ENCODE measurements around the gene PAK2. TPM values are rescaled to one million over a fixed set of nuclear protein-coding genes. Genes with fewer than 3 reads are reported as not detected.

PAK2 gene
- total RNA-seq, 1 experiment from 2014 or later, result 50.7 TPM

- no peak for TF ChIP-seq AR (CRISPR knock-in tag; IDR thresholded peaks at IDR 0.05)
Observed at GRCh38 chr3:196800742-196801434, 61.2 kb downstream of the PAK2 start (continued).

- Mint-ChIP-seq H3K36me3 (peaks cover 47% of the 10 kb centered on the region), H3K4me3 (no peak overlapping the region), H3K27ac (no peak overlapping the region), H3K27me3 (ENCODE audit: low read depth) (no peaks in the 10 kb centered on the region), H3K4me1 (0 out of 2 replicates have a peak, but pooled peaks cover 3% of the 10 kb centered on the region), H3K9me3 (no peaks in the 10 kb centered on the region; the same call in 1 of the 2 replicates)
- no peak for TF ChIP-seq ZNF512 (CRISPR knock-in tag; IDR thresholded peaks at IDR 0.05; ENCODE audit: borderline replicate concordance)
- no peak for TF ChIP-seq ZNF263 (CRISPR knock-in tag; IDR thresholded peaks at IDR 0.05; ENCODE audit: low read depth)
- DNase-seq (ENCODE audit: low spot score) (no peak), ATAC-seq (no peak)
- CTCF ChIA-PET, result no interaction called here
- POLR2A ChIA-PET, result no interaction called here
Observed at GRCh38 chr3:196803891-196804468, 64.3 kb downstream of the PAK2 start.

GRCh38 chr3:196804773-196805172, 65.1 kb downstream of the PAK2 start:
- H3K27ac Mint-ChIP-seq, result no peak overlapping the region
- no peaks in the 10 kb centered on the region; the same call in 1 of the 2 replicates for H3K9me3 Mint-ChIP-seq
- 0 out of 2 replicates have a peak, but pooled peaks cover 3% of the 10 kb centered on the region for H3K4me1 Mint-ChIP-seq
- H3K27me3 Mint-ChIP-seq (ENCODE audit: low read depth), result no peaks in the 10 kb centered on the region
- ATAC-seq, result no peak
- ChIA-PET POLR2A (no interaction called here), CTCF (no interaction called here)
- no peak overlapping the region for H3K4me3 Mint-ChIP-seq
- H3K36me3 Mint-ChIP-seq, result peaks cover 54% of the 10 kb centered on the region
- DNase-seq (ENCODE audit: low spot score), result no peak
- TF ChIP-seq ARID4B (CRISPR knock-in tag; IDR thresholded peaks at IDR 0.05; ENCODE audit: borderline replicate concordance), result no peak
- TF ChIP-seq ZNF671 (CRISPR knock-in tag; IDR thresholded peaks at IDR 0.05), result no peak
- no peak for TF ChIP-seq ZNF317 (CRISPR knock-in tag; IDR thresholded peaks at IDR 0.05; ENCODE audit: borderline replicate concordance, low read depth)
- TF ChIP-seq NR3C1 (CRISPR knock-in tag; conservative IDR thresholded peaks at IDR 0.05; ENCODE audit: low read depth), result no peak
- no peak for TF ChIP-seq TCF7 (CRISPR knock-in tag; IDR thresholded peaks at IDR 0.05; ENCODE audit: low read depth)
- no peak for TF ChIP-seq FOXP1 (CRISPR knock-in tag; IDR thresholded peaks at IDR 0.05; ENCODE audit: borderline replicate concordance)
- no peak for TF ChIP-seq JAZF1 (CRISPR knock-in tag; IDR thresholded peaks at IDR 0.05)
- no peak for TF ChIP-seq ESRRA (CRISPR knock-in tag; IDR thresholded peaks at IDR 0.05; ENCODE audit: borderline replicate concordance)
- TF ChIP-seq AFF4 (CRISPR knock-in tag; IDR thresholded peaks at IDR 0.05; ENCODE audit: borderline replicate concordance), result no peak
- no peak for TF ChIP-seq MXD4 (CRISPR knock-in tag; IDR thresholded peaks at IDR 0.05; ENCODE audit: borderline replicate concordance)
- no peak for TF ChIP-seq HMGA2 (CRISPR knock-in tag; IDR thresholded peaks at IDR 0.05)
- no peak for TF ChIP-seq ZNF219 (CRISPR knock-in tag; IDR thresholded peaks at IDR 0.05; ENCODE audit: borderline replicate concordance)

All from WTC11 (cell line).